Measurements from ENCODE around the gene GPX3.

GRCh38 chr5:151002250-151002649 is 18.1 kb upstream of the GPX3 start:
- peak; percentile 19 to 87 (median 67) for TF ChIP-seq CTCF (IDR thresholded peaks at IDR 0.05)
- TF ChIP-seq POLR2A (IDR thresholded peaks at IDR 0.05): no peak

All from thyroid gland (tissue), 4 donors.